ENCODE data around the gene AGAP1.

AGAP1 gene

DNA sequence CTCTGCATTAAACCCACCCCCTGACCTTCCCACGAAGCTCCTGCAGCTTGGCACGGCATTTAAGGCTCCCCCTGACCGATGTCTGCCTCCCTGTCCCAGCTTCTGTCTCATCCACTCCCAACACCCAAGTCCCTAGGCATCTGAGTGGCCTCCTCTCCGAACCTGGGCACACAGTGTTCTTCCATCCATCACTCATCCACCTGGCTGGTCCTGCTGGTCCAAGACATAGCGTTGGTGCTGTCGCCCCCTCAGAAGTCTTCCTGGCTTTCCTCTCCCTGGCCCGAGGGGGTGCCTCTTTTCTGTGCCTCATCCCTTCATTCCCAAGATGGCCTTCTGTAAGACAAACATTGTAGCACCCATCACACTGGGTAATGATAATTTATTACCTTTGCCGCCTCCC lies 350.7 kb downstream of the AGAP1 start:
- TF ChIP-seq, protein P1, sequence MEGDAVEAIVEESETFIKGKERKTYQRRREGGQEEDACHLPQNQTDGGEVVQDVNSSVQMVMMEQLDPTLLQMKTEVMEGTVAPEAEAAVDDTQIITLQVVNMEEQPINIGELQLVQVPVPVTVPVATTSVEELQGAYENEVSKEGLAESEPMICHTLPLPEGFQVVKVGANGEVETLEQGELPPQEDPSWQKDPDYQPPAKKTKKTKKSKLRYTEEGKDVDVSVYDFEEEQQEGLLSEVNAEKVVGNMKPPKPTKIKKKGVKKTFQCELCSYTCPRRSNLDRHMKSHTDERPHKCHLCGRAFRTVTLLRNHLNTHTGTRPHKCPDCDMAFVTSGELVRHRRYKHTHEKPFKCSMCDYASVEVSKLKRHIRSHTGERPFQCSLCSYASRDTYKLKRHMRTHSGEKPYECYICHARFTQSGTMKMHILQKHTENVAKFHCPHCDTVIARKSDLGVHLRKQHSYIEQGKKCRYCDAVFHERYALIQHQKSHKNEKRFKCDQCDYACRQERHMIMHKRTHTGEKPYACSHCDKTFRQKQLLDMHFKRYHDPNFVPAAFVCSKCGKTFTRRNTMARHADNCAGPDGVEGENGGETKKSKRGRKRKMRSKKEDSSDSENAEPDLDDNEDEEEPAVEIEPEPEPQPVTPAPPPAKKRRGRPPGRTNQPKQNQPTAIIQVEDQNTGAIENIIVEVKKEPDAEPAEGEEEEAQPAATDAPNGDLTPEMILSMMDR (IDR thresholded peaks at IDR 0.05) = no peak
- DNase-seq (ENCODE audit: low spot score) = no peak
- no peak overlapping the region for H3K27ac ChIP-seq
- no peak overlapping the region for H3K4me3 ChIP-seq

DNA sequence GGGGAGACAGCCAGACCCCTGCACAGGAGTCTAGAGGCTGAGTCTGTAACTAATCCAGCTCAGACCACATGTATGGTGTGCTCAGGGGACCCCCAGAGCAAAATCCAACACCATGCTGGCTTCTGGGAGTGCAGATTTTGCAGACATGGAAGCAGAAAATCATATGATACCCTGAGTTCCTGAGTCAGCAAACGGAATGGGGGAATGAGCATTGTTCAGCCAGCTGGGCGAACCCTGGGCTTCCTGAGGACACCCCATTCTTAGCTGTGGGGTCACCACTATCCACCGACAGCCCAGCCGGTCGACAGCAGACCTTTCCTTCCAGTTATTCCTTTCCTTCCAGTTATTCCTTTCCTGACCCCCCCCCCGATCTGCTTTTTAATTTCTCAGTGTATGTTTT lies 351.4 kb downstream of the AGAP1 start:
- no peak overlapping the region for H3K27ac ChIP-seq
- no peak overlapping the region for H3K4me3 ChIP-seq
- no peak for DNase-seq (ENCODE audit: low spot score)
- TF ChIP-seq, protein P1 (IDR thresholded peaks at IDR 0.05) = no peak

DNA sequence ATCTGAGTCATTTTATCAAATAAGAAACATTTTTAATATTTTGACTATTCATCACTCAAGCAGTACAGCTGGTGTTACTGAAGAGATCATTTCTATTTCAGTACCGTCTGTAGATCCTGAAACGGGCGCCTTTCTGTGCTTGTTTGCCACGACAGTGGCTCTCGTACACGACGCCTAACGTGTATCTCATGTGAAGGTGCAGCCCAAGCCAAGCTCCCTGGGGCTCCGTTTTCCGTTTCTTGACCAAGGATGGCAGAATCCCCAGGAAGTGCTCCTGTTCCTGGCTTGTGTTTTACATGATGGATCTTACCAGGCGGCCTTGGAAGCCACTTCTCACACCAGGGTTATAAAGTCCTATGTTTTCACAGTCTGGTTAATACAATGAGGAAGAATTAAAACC lies 353.7 kb downstream of the AGAP1 start:
- H3K4me3 ChIP-seq = no peak overlapping the region
- TF ChIP-seq, protein P1 (IDR thresholded peaks at IDR 0.05) = no peak
- no peak for DNase-seq (ENCODE audit: low spot score)
- H3K27ac ChIP-seq = no peak overlapping the region

DNA sequence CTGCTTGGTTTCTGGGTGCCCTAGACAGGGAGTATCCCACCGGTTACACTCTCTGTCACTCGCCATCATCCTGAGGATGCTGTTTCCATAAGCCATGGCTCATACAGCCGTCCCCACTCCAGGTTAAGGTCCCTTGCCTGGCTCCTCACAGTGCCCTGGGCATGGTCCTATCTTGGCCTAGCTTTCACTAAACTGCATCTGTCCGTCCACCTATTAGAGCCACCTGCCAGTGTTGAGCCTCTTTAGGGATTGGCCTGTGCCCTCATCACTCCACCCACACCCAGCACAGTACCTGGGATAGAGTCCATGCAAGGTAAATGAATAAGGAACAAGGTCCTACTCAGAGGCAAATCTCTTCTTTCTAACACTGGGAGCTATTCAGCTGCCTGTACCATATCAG lies 354.2 kb downstream of the AGAP1 start:
- no peak for DNase-seq (ENCODE audit: low spot score)
- TF ChIP-seq, protein P1 (IDR thresholded peaks at IDR 0.05) = no peak
- H3K4me3 ChIP-seq = no peak overlapping the region

DNA sequence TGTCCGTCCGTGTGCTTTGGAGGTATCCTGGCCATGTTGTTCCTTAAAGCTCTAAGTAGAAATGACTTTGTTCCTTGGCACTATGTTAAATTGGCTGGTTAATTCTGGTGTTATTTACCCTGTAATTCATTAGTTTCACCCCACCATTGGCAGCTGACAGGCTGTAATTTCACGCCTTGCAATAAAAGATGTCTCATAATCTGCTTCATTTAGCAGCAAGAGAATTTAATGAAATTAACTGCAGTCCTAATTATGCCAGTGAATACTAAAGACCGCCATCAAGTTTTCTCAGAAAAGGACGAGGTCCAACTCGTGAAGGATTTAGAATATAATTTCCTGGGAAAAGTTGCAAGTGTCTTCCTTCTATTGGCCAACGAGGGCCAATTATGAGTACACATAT lies 355.1 kb downstream of the AGAP1 start:
- H3K4me3 ChIP-seq = no peak overlapping the region
- H3K27ac ChIP-seq = no peak overlapping the region
- TF ChIP-seq, protein P1 (IDR thresholded peaks at IDR 0.05) = no peak
- DNase-seq (ENCODE audit: low spot score) = no peak

More for the DNA sequence above, 354.2 kb downstream of the AGAP1 start:
- no peak overlapping the region for H3K27ac ChIP-seq

DNA sequence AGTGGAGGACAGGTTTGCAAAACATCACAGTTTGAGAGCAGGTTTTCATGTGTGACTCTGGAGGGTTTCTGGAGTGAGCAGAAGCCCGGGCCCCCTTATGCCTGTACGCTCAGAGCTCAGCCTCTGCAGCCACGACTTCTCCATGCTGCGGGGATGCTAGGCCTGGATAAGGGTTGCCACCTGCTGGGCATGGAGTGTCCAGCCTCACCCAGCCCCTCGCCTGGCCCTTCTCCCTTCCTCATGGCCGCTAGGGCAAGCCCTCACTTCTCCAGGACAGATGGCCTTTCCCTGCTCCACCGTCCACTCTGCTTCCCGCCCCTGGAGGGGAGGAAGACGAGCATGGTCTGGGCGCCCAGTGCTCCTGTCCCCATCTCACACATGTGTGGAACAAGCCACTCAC lies 355.6 kb downstream of the AGAP1 start:
- no peak for DNase-seq (ENCODE audit: low spot score)
- Histone ChIP-seq H3K27ac (no peak overlapping the region), H3K4me3 (no peak overlapping the region)
- TF ChIP-seq, protein P1 (IDR thresholded peaks at IDR 0.05) = no peak

DNA sequence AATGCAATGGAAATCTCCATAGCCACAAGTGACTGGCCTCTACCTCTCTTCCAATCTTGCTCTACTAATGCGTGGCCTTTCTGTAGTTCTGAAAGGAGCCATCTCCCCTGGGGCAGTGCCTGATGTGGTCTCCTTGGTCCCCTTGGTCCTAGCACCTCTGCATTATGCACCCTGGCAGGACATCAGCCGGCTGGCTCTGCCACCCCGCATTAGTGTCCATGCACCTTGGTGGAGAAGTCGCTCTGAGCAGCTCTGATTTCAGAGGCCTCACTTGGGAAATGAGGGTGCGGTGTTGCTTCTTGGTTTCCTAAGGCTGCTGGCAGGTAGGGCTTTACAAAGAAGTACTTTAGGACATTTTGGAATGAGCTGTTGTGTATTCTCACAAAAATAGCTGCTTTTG lies 356.4 kb downstream of the AGAP1 start:
- no peak for DNase-seq (ENCODE audit: low spot score)

More for the DNA sequence above, 356.4 kb downstream of the AGAP1 start:
- H3K4me3 ChIP-seq = no peak overlapping the region
- no peak overlapping the region for H3K27ac ChIP-seq
- TF ChIP-seq, protein P1 (IDR thresholded peaks at IDR 0.05) = no peak
